K562 (cell line): ENCODE measurements around the gene LSP1. TPM values are rescaled to one million over a fixed set of nuclear protein-coding genes. Genes with fewer than 3 reads are reported as not detected.

Experiments
- ATAC-seq: fragments of 200-7000 bp; cut with Tn5 transposase; 3 replicates; pipeline ENCODE4 v1.9.1; 2020; ENCODE audit warnings: moderate library complexity
- BruUV-seq: library from RNA; stranded (reverse); fragments of 400-500 nt; replicated peaks from 2 replicates; lab custom pipeline; 2021; lab: Mats Ljungman, UMichigan
- CTCF ChIA-PET: fragments of 300-600 bp; formaldehyde crosslinking; extraction: SDS; loops from one replicate; lab custom pipeline; 2021; ENCODE audit warnings: low intra/inter-chr PET ratio; lab: Yijun Ruan, JAX
- POLR2A ChIA-PET: fragments of 300-600, 350-650 bp; sonication (Branson Sonifier 250); formaldehyde crosslinking; extraction: SDS; loops from one replicate; lab custom pipeline; 2021; ENCODE audit warnings: antibody characterized with exemption, inconsistent platforms; lab: Yijun Ruan, JAX
- DNase-seq, 4 experiments: peaks; one replicate each; pipeline versions ENCODE4 v3.0.0 to v3.0.0-alpha.2; 2011 to 2018; ENCODE audit warnings: low spot score in 3 of 4, mixed read lengths in 3 of 4; ENCODE audit errors: extremely low read depth in 1 of 4
- FAIRE-seq: peaks from 2 replicates; lab custom pipeline; 2011; peaks lifted over from hg19 to GRCh38; lab: Jason Lieb, UNC
- H2AFZ ChIP-seq: 2 replicates; pipeline ENCODE4 v1.6.0; 2011; ENCODE audit warnings: low read depth, low read length, control low read depth, inconsistent platforms
- H3K27ac ChIP-seq: fragments of 200-600 bp; 3 replicates; pipeline ENCODE4 v1.8.0; 2011; ENCODE audit warnings: low read depth, mild to moderate bottlenecking, control low read depth, inconsistent platforms, low read length, moderate library complexity, mixed read lengths; ENCODE audit errors: extremely low read depth
- H3K27me3 ChIP-seq, 2 experiments: fragments of 300-600 bp in 1 of 2; 2 replicates in 1 of 2; 3 replicates in 1 of 2; pipeline versions ENCODE4 v1.6.0 to v1.8.0; 2011; ENCODE audit warnings: inconsistent platforms in 2 of 2, low read length in 2 of 2, mild to moderate bottlenecking in 1 of 2, mixed read lengths in 1 of 2, moderate library complexity in 1 of 2; ENCODE audit not compliant: control insufficient read depth in 2 of 2, insufficient read depth in 2 of 2
- H3K36me3 ChIP-seq: fragments of 300-600 bp; 3 replicates; pipeline ENCODE4 v1.8.0; 2011; ENCODE audit warnings: mild to moderate bottlenecking, low read length, inconsistent platforms; ENCODE audit not compliant: control insufficient read depth, insufficient read depth
- H3K4me1 ChIP-seq, 2 experiments: fragments of 200-600 bp in 1 of 2; replicated peaks in 1 of 2; 2 replicates in 1 of 2; 3 replicates in 1 of 2; pipeline versions ENCODE4 v1.5.1 to v1.8.0; 2011; ENCODE audit warnings: inconsistent platforms in 2 of 2, low read length in 2 of 2, mild to moderate bottlenecking in 1 of 2, mixed read lengths in 1 of 2, moderate library complexity in 1 of 2; ENCODE audit not compliant: control insufficient read depth in 2 of 2, insufficient read depth in 2 of 2
- H3K4me2 ChIP-seq: 2 replicates; pipeline ENCODE4 v1.6.1; 2011; ENCODE audit warnings: low read length, control low read depth, inconsistent platforms, mixed read lengths; ENCODE audit not compliant: insufficient read depth
- H3K4me3 ChIP-seq: fragments of 200-600 bp; sonication (generic), shearing (Covaris generic); 2 replicates; pipeline ENCODE4 v1.5.1; 2016; ENCODE audit warnings: control low read depth, inconsistent platforms
- H3K79me2 ChIP-seq: fragments of 200-600 bp; 3 replicates; pipeline ENCODE4 v1.8.0; 2011; ENCODE audit warnings: low read length, inconsistent platforms; ENCODE audit not compliant: control insufficient read depth, insufficient read depth
- H3K9ac ChIP-seq, 2 experiments: 2 replicates each; pipeline versions ENCODE4 v1.6.0 to v1.6.1; 2011; ENCODE audit warnings: low read depth in 2 of 2, low read length in 2 of 2, control low read depth in 1 of 2, inconsistent platforms in 1 of 2, mild to moderate bottlenecking in 1 of 2, mixed read lengths in 1 of 2; ENCODE audit not compliant: insufficient read depth in 1 of 2
- H3K9me1 ChIP-seq: one replicate; pipeline ENCODE4 v1.6.0; 2011; ENCODE audit warnings: inconsistent platforms, mild to moderate bottlenecking, low read length, moderate library complexity; ENCODE audit not compliant: control insufficient read depth, insufficient read depth
- H3K9me3 ChIP-seq: replicated peaks from 2 replicates; pipeline ENCODE4 v1.5.1; 2011; ENCODE audit warnings: low read depth, low read length, inconsistent platforms; ENCODE audit not compliant: control insufficient read depth, insufficient read depth
- H4K20me1 ChIP-seq: replicated peaks from 2 replicates; pipeline ENCODE4 v1.6.1; 2011; ENCODE audit warnings: low read length, inconsistent platforms, mixed read lengths; ENCODE audit not compliant: control insufficient read depth, insufficient read depth
- CREBBP ChIP-seq: IDR thresholded peaks from one replicate; pipeline ENCODE4 v1.6.1; 2012; ENCODE audit warnings: low read depth, mild to moderate bottlenecking, control low read depth, inconsistent platforms, low read length
- DNMT1 ChIP-seq: fragments of 450-650 bp; IDR thresholded peaks from 2 replicates; pipeline ENCODE4 v1.6.1; 2016; ENCODE audit warnings: antibody characterized with exemption, mild to moderate bottlenecking
- ERF ChIP-seq: fragments of 450-650 bp; formaldehyde crosslinking; IDR thresholded peaks from 2 replicates; pipeline ENCODE4 v1.4.0; 2020; ENCODE audit warnings: mild to moderate bottlenecking, mixed read lengths
- HSF4 ChIP-seq: fragments of 250-450 bp; sonication (Bioruptor Pico); IDR thresholded peaks from 2 replicates; pipeline ENCODE4 v2.1.2; 2022; ENCODE audit warnings: mild to moderate bottlenecking, moderate library complexity, borderline replicate concordance
- IFI16 ChIP-seq: fragments of 250-450 bp; sonication (Bioruptor Pico); IDR thresholded peaks from 2 replicates; pipeline ENCODE4 v2.1.2; 2022; ENCODE audit warnings: mild to moderate bottlenecking, inconsistent platforms
- IRF9 ChIP-seq: fragments of 450-650 bp; IDR thresholded peaks from 2 replicates; pipeline ENCODE4 v1.6.1; 2016; ENCODE audit warnings: missing biosample characterization, missing genetic modification characterization
- PKNOX1 ChIP-seq: fragments of 450-650 bp; IDR thresholded peaks from 2 replicates; pipeline ENCODE4 v1.6.1; 2016
- ZNF197 ChIP-seq: fragments of 200-800 bp; sonication (Bioruptor generic); IDR thresholded peaks from 2 replicates; pipeline ENCODE4 v1.6.1; 2016; ENCODE audit warnings: low read depth, missing genetic modification characterization, missing compliant biosample characterization
- ZNF398 ChIP-seq: fragments of 250-450 bp; sonication (Bioruptor Pico); IDR thresholded peaks from 2 replicates; pipeline ENCODE4 v1.8.0; 2021; ENCODE audit warnings: moderate library complexity, mild to moderate bottlenecking, inconsistent platforms
- ZZZ3 ChIP-seq: fragments of 450-650 bp; IDR thresholded peaks from 2 replicates; pipeline ENCODE4 v1.6.1; 2016; ENCODE audit warnings: antibody characterized with exemption, mild to moderate bottlenecking, moderate library complexity
- WGBS: fragments of 100-300 bp; shearing (Covaris generic); methylation state at CpG from one replicate; pipeline ENCODE4 v1.1.6; 2016; ENCODE audit warnings: low coverage, mixed read lengths; ENCODE audit not compliant: insufficient coverage; ENCODE audit errors: missing lambda C conversion rate; 5-methylcytosine and 5-hydroxymethylcytosine counted together
- in situ Hi-C: fragments of 300-500 bp; cut with MboI; formaldehyde crosslinking; loops from 4 replicates; pipeline ENCODE4 v1.15.0; 2018; ENCODE audit warnings: inconsistent platforms, mixed read lengths
- intact Hi-C: fragments of 100-400 bp; cut with micrococcal nuclease; formaldehyde crosslinking; loops from 2 replicates; pipeline ENCODE4 v1.14.2; 2022
- polyA plus RNA-seq, 8 experiments: library from polyadenylated mRNA; depleted of rRNA in 4 of 8; stranded (reverse) in 5 of 8; unstranded in 3 of 8; fragments of >200 nt; fragmentation: Nextera tagmentation in 2 of 8; fragmentation: Illumina TruSeq in 1 of 8; extraction: Ambion mirVana in 2 of 8; extraction: Trizol in 1 of 8; gene quantifications; 2 replicates each; pipeline versions ENCODE4 v1.2.1 to v1.2.3, GENCODE V29; 2011 to 2014; ENCODE audit warnings: inconsistent platforms in 1 of 8, missing spikeins in 1 of 8
- total RNA-seq, 7 experiments: library from RNA; depleted of rRNA in 6 of 7; stranded (reverse); fragments of >200 nt in 6 of 7; fragmentation: Illumina TruSeq in 2 of 7; extraction: Trizol in 2 of 7; gene quantifications; 2 replicates each; pipeline versions ENCODE4 v1.2.1 to v1.2.3, GENCODE V29; 2011 to 2021; ENCODE audit warnings: low replicate concordance in 1 of 7

The LSP1 gene
- total and polyA plus RNA-seq, 9 of the 15 experiments (the other 6 are each of a cell fraction or from before 2014, with no cell fraction given): 0.08 to 2.9 (median 0.65) TPM; not detected in 2

- no peak for TF ChIP-seq IFI16 (CRISPR knock-in tag)
- TF ChIP-seq ZNF398 (CRISPR knock-in tag): no peak
- TF ChIP-seq ZNF197 (CRISPR knock-in tag): no peak
- TF ChIP-seq HSF4: no peak
- TF ChIP-seq ERF (CRISPR knock-in tag): no peak
- TF ChIP-seq CREBBP: no peak
- no peak for TF ChIP-seq DNMT1
- no peak for TF ChIP-seq IRF9 (tag)
- TF ChIP-seq PKNOX1: no peak
- no peak for TF ChIP-seq ZZZ3
- in situ Hi-C loops: no loop called here
- Histone ChIP-seq H3K9me1 (no peaks in the 10 kb centered on the region), H3K27me3 (peaks cover 36 to 87% of the 10 kb centered on the region in 2 experiments; a peak in 4 of 5 replicates), H3K9ac (no peak overlapping the region), H3K4me1 (peaks cover 0 to 41% of the 10 kb centered on the region in 2 experiments; a peak in 2 of 5 replicates), H3K4me3 (no peak overlapping the region), H4K20me1 (peaks cover 15% of the 10 kb centered on the region; the same call in 1 of the 2 replicates), H3K9me3 (no peaks in the 10 kb centered on the region), H3K4me2 (no peak overlapping the region), H3K36me3 (no peaks in the 10 kb centered on the region), H3K27ac (no peak overlapping the region), H2AFZ (no peak overlapping the region), H3K79me2 (no peaks in the 10 kb centered on the region)
- ChIA-PET POLR2A (interaction anchor here (0.9 kb wide), 1 partner anchor 55 kb away, joined by 3 read pairs; no protein-coding TSS in a partner anchor), CTCF (interaction anchor here (0.6 kb wide), 1 partner anchor 67 kb away, joined by 3 read pairs; no protein-coding TSS in a partner anchor)
- BruUV-seq: no TSS peak
- intact Hi-C loops: no loop called here
- WGBS: 5% methylated on average over 15 of the region's 18 CpGs
- ATAC-seq: no peak
- no peak for FAIRE-seq
- DNase-seq: no peak
Measured at GRCh38 chr11:1931341-1932104, 78.6 kb downstream of the LSP1 start.
